HG02943 (cell line): ENCODE results near the gene SSNA1.

Experiments used
- ATAC-seq: cut with Tn5 transposase; IDR thresholded peaks from one replicate; pipeline ENCODE4 v1.9.1; 2021; ENCODE audit warnings: mild to moderate bottlenecking, low read depth, moderate library complexity; ENCODE audit not compliant: unreplicated experiment

Gene SSNA1

GRCh38 chr9:137167277-137167746 lies 21.2 kb upstream of the SSNA1 start:
- ATAC-seq = no peak

GRCh38 chr9:137167747-137168572 lies 20.5 kb upstream of the SSNA1 start:
- ATAC-seq = no peak

DNA sequence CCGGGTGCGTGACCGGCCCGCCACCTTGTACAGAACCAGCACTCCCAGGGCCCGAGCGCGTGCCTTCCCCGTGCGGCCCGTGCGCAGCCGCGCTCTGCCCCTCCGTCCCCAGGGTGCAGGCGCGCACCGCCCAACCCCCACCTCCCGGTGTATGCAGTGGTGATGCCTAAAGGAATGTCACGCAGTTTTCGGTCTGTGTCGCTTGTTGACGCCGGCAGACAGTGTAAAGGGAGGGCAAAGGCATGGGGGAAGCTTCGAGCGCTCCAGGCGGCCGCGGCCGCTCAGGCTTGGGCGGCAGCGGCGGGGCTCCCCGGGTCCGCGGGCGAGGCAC lies 19.9 kb upstream of the SSNA1 start:
- ATAC-seq = no peak

- ATAC-seq = no peak
These were observed 19.3 kb upstream of the SSNA1 start for GRCh38 chr9:137168904-137169856.

GRCh38 chr9:137169896-137170358 lies 18.5 kb upstream of the SSNA1 start, which contains the start of gene LRRC26:
TSS of gene LRRC26 (minus strand) at chr9:137170051. CDS start at chr9:137169943, 108 bp downstream.
- no peak for ATAC-seq

- ATAC-seq = no peak
These were observed 17.9 kb upstream of the SSNA1 start for GRCh38 chr9:137170486-137171148.

- ATAC-seq = no peak
These were observed 17.2 kb upstream of the SSNA1 start for GRCh38 chr9:137171149-137171900.

DNA sequence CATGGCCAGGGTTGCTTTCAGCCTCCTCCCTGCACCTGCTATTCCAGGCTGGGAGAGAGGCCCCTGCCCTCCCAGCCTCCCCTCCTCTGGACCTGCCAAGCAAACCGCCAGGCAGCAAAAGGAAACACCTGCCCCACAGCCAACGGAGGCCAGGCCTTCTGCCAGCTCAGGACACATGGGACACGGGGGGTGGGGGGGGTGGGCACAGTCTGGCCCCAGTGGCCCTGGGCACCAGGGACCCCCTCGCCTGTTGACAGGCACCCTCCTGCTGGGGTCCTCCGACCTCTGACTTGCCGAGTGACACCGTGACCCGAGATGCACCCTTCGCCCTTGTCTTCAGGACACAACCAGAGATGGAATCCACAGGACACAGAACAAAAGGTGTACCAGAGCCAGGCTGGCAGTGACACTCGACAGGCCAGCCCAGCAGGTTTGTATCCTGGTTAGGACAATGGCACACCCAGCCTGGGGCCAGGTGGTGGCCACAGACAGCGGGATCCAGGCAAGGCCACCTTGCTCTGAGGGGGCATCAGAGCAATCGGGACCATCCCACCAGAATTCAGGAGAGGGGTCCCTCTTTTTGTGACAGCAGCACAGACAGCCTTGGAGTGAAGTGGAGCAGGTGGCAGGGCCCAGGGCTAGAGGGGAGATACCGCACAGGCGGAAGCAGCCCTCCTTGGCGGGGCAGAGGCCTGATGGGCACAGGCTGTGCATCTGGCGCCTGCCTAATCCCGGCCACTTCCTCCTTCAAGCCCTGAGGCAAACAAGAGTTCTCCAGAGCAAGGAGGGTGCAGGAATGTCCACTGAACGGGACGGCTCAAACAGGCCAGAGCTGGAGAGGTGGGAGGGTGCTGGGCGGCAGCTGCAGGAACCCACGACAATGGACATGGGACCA lies 15.3 kb upstream of the SSNA1 start:
- ATAC-seq = no peak

DNA sequence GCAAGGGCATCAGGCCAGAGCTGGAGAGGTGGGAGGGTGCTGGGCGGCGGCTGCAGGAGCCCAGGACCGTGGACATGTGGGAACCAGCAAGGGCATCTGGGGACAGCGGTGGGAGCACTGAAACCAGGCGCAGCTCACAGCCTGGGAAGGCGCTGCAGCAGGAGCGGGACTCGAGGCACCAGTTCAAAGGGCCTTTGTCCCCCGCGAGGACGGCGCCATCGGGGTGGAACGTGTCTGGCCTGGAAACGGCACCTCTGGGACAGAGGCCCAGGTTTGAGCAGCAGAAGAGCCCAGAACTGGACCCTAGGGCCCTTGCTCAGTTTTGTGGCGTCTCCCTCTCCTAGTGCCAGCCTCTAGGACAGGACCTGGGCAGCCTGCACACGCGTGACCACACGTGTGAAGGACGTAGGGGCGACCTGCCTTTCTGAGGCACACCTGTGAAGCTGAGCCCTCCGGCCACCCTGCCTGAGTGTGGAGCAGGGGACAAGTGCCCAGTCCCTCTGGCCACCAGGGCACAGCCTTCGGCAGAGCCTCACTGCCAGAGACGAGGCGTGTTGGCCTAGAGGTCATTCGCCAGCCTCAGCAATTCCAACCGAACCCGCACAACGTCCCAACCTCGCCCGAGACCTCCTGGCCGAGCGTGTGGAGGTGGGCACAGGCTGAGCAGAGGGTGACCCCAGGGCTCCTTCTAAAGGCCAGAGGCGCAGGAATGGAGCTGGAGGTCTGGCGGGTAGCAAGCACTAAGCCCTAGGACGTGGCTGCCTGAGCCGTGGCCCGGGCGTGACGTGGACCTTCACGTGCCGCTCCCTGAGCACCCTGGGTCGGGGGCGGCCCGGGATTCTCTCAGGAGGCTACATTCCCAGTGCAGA lies 14.4 kb upstream of the SSNA1 start:
- ATAC-seq = no peak

DNA sequence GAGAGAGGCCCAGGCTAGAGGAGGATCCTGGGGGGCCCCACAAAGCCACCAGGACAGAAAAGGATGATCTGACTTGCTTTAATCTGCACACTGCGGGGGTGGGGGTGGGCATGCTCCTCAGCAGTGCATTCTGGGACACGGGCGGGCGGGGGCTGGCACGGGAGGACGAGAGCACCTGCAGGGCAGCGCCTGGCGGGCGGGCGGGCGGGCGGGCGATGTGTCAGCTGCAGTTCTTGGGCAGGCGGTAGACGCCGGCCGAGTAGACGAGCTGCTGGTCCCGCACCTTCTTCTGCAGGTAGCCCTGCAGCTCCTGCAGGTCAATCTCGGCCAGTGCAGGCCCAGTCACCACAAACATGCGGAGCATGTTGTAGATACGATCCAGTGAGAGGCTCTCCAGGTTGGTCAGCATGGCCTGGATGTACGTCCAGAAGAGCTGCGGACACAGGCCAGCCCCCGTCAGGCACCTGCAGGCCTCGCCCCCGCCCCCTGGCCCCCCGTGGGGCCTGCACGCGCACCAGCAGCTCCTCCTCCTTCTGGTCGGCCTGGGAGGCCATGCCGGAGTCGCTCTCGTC lies 13.7 kb upstream of the SSNA1 start:
- ATAC-seq = no peak

DNA sequence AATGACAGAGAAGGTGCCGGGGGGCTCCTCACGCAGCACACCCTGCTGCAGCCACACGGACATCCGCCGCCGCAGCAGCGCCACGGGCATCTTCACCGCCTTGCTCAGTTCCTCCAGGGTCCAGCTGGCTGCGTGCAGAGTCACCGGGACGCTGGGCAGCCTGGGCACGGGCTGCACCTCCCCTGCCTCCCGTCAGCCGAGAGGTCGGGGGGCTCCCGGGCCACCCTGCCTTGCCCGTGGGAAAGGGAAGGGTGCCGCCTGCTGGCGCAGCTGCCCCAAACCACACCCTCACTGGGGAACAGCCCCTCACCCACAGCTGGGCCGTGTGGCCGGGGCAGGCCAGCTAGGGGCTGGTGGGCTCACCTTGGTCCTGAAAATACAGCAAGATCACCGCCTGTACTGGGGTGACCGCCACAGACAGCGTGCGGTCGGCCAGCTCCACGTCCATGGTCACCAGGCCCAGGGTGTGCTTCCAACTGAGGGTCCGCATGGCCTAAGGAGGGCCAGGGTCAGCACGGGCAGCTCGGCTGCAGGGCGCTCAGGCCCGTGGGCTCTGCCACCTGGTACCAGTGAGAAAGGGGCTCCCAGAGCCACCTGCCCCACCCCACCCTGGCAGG lies 13.0 kb upstream of the SSNA1 start:
- no peak for ATAC-seq

GRCh38 chr9:137176302-137177182 lies 11.9 kb upstream of the SSNA1 start:
- no peak for ATAC-seq

- no peak for ATAC-seq
These were observed 10.1 kb upstream of the SSNA1 start for GRCh38 chr9:137178201-137178938.

DNA sequence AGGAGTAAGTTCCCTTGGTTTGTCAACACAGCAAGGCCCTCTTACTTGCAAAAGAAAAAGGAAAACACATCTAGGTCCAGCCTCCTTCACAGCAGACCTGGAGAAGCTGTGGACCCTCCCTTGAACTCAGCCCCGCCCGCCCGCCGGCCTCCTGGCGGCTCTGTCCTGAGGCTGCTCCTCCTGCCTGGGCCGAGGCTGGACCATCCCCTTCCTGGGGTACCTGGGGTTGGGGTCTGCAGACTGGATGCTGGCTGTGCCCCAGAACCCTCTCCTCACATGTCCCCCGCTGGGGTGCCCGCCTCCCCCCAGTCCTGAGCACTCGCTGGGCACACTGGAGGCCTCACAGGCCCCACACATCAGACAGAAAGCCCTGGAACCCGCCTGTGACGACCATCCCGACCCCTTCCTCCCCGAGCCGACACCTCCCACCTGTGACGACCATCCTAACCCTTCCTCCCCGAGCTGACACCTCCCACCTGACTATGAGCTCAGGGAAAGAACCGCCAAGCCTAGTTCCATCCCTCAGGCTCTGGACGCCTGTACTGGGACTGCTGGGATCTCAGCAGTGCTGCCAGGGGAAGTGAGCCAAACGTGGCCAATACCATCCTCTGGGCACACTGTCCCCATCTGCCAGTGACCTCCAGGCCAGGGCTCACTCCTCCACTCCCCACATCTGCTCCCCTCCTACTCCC lies 9.4 kb upstream of the SSNA1 start:
- no peak for ATAC-seq

DNA sequence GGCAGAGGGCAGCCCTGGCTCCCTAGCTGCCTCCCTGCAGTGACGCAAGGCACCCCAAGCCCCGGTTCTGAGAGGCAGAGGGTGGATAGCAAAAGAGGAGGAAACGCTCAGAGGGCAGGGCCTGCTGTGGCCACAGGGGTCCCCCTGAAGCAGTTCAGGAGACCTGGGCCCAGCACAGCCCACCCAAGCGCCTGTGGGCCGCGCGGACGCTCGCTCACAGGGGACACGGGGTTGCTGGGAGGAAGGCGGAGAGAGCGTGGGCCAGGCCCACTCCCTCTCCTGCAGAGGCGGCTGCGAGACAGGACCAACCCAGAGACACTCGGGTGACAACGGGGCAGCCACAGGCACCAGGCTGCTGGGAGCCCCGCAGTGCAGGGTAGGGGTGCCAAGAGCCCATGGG lies 8.7 kb upstream of the SSNA1 start:
- no peak for ATAC-seq
